Measurements from ENCODE around the gene RPTOR.
"Not testable (repeated sequence)": the region's sequence is repeated elsewhere in the genome, so short reads cannot be mapped to it uniquely, and the experiment has no call there.

Gene RPTOR

DNA sequence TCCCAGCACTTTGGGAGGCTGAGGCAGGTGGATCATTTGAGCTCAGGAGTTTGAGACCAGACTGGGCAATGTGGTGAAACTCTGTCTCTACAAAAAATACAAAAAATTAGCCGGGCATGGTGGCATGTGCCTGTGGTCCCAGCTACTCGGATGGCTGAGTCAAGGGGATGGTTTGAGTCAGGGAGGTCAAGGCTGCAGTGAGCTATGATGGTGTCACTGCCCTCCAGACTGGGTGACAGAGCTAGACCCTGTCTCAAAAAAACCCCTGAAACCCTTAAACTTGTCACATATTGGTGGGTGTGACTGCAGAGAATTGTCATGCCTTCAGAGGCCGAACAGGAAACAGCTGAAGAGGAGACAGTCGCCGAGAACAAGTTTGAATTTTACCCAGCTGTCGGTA lies 13.4 kb downstream of the RPTOR start:
- no peak for FAIRE-seq

DNA sequence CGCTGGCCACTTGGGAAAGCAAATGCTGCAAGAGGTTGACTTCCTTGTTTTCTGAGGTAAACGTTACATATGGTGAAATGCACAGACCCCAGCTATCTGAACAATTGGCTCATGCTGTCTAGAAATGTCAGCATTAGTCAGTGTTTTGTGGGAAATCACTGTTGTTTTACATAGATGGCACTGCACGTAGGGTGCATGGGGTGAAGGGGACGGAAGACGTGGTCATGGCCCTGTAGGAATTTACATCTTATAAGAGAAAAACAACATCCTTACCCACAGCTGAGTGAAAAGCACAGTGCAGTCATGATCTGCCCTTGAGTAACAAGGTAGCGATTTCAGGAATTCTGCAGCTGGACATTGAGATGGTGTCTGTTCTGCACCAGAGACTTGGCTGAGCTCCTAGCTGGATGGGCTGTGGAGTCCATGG lies 15.2 kb downstream of the RPTOR start:
- FAIRE-seq = no peak

- FAIRE-seq = no peak
These were observed 17.0 kb downstream of the RPTOR start for GRCh38 chr17:80561541-80562114.

DNA sequence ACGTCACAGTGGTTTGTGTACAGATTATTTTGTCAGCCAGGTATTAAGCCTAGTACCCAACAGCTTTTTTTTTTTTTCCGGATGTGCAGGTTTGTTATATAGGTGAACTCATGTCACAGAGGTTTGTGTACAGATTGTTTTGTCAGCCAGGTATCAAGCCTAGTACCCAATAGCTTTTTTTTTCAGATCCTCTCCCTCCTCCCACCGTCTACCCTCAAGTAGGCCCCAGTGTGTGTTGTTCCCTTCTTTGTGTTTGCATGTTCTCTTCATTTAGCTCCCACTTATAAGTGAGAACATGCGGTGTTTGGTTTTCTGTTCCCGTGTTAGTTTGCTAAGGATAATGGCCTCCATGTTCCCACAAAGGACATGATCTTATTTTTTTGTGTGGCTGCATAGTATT lies 19.9 kb downstream of the RPTOR start:
- FAIRE-seq = no peak

GRCh38 chr17:80565343-80566053 lies 20.9 kb downstream of the RPTOR start:
- no peak for FAIRE-seq

- no peak for FAIRE-seq
These were observed 21.4 kb downstream of the RPTOR start for GRCh38 chr17:80566054-80566400.

DNA sequence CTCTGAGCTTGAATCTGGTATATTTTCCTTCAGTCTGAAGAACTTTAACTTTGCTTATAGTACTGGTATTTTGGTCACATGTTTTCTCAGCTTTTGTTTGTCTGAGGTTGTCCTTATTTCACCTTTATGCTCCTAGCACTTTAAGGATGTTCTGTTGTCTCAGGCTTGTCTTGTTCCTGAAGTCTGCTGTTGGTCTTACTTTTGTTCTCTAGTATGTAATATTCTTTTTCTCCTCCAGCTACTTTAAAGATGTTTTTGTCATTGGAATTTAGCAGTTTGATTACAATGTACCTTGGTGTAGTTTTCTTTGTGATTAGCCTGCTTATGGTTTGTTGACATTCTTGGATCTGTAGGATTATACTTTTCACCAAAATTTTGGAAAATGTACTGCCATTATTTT lies 23.6 kb downstream of the RPTOR start:
- FAIRE-seq = no peak

GRCh38 chr17:80569924-80570323 lies 25.3 kb downstream of the RPTOR start:
- FAIRE-seq = no peak

DNA sequence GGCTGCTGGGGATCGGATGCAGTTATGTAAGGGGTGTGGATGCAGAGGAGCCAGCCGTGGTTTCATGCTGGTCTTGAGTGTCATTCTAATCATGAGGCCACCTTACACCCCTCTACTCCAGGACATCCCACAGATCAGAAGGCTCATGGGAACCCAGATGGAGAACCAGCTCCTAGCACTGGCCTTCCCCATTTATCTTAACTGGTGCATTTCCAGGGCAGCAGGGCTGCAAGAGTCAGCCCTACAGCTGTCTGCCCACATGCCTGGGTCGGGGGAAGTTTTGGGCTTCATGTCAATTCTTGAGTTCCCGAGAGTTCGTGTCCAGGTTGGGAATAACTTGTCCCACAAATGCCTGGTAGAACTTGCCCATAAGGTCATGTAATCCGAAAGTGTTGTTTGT lies 29.1 kb downstream of the RPTOR start:
- no peak for FAIRE-seq

DNA sequence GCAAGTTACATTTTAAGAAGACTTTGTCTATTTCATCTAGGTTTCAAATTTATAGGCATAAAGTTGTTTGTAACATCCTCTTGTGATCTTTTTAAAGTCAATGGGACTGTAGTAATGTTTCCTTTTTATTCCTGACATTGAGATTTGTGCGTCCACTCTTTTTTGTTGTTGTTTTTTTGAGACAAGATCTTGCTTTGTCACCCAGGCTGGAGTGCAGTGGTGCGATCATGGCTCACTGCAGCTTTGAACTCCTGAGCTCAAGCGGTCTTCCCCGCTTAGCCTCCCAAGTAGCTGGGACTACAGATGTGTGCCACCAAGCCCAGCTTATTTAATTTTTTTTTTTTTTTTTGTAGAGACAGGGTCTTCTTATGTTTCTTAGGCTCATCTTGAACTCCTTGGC lies 29.9 kb downstream of the RPTOR start:
- no peak for FAIRE-seq

- FAIRE-seq = no peak
These were observed 30.6 kb downstream of the RPTOR start for GRCh38 chr17:80575057-80575875.

DNA sequence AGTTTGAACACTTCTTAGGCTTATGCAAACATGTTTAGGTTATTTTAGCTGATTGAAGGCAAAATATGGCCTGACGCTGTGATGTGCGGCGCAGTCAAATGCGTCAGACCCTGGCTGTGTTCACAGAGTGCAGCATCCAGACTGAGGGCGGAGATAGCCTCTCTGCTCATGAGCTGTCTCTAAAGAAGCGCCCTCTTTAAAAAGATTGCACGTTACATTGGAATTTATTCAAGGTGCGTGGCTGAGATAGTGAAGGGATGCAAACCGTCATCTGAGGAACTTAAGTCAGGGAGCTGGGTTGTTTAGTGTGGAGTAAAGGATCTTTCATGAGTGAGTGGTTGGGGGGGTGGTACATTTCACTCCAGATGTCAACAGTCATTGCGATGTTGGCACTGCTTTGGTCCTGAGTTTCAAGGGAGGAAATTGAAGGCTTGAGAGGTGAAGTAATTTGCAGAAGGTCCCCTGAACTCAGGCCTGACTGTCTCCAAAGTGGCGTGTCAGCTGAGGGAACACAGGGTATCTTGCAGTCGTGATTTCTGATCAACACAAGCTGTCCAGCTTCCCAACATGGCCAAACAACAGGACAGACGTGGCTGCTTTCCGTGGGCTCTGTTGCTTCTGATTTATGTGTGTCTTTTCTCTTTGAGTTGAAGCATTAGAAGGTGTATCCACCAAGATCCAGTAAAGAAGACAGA lies 33.4 kb downstream of the RPTOR start:
- FAIRE-seq = no peak

DNA sequence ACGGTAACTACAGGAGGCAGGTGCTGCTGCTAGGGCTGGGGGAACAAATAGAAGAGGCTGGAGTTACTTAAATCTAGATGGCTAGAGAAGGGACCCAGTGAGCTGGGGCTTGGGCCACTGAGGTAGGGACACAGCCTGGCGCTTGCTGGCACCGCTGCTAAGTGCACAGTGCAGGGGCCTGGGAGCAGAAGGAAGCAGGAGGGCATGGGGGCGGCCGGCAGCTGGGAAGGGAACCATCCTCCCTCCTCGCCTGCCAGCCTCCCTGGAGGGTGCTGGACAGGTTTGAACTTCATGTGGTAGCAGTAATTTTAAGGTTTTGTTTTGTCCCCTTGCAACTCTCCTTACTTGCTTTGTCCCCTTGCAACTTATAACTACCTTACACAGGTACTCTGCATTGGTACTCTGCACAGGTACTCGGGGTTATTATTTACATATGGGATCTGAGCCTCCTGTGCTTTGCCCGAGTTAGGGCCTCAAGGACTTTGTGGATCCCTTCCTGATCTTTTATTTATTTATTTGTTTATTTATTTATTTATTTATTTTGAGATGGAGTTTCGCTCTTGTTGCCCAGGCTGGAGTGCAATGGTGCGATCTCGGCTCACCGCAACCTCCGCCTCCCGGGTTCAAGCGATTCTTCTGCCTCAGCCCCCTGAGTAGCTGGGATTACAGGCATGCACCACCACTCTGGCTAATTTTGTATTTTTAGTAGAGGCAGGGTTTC lies 34.2 kb downstream of the RPTOR start:
- not testable (repeated sequence) for FAIRE-seq

DNA sequence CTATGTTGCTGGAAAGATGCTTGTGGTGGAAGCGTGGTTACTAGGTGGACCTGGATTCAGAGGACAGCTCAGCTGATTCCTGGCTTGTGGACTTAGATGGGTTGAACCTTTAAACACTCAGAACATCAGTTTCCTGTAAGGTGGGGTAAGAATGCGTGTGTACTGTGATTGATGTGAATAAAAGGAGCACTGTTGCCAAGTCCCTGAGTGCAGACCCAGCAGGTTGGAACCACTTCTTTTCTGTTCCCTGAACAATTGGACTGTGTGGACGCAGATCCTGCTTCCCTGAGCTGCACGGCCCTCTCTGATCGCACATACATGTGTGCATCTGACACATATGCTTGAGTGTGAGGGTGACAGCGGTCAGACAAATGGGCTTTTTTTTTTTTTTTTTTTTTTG lies 37.5 kb downstream of the RPTOR start:
- FAIRE-seq = no peak

- no peak for FAIRE-seq
These were observed 39.7 kb downstream of the RPTOR start for GRCh38 chr17:80584176-80584905.

GRCh38 chr17:80585890-80586845 lies 41.5 kb downstream of the RPTOR start:
- no peak for FAIRE-seq

GRCh38 chr17:80586846-80587228 lies 42.2 kb downstream of the RPTOR start:
- no peak for FAIRE-seq

DNA sequence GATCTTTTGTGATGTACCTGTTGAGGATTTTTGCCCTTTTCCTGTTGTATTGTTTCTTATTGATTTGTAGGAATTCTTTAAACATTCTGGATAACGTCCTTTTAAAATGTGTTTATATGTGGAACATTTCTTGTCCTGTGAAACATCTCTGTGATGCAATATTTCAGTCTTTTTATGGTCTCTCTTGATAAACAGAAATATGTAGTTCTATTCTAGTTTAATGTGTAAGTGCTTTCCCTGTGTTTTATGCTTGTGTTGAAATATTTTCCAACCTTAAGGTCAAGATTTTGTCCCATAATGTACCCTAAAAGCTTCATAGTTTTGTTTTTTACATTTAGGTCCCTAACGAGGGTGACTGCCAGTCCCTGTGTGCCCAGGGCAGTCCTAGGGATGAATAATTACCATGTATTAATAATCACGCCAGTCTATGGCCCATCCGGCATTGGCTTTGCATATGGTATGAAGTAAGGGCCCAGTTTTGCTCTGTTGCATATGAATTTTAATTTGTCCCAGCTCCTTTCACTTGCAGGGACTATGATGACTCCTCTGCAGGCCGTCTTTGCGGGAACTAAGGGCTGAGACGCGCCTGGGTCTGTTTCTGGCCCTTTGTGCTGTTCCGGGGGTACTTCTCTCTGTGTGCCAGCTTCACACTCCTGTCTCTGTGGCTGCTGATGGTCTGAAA lies 44.2 kb downstream of the RPTOR start:
- FAIRE-seq = no peak

DNA sequence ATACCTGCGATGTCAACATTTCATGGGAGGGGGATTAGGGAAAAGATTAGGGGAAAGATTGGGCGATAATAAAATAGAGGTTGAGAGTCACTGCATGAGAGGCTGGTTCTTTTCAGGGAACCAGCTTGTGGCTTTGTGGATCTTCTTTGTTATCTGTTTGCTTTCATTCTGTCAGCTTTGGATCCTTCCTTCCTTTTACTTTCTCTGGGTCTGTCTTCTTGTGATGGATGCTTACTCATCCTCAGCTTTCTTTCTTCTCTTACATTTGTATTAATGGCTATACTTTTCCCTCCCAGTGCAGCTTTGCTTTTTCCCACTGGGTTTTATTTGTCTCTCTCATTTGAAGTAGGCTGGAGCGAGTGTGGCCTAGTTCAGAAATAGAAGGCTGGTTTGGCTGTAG lies 47.1 kb downstream of the RPTOR start:
- no peak for FAIRE-seq

GRCh38 chr17:80592243-80592642 lies 47.6 kb downstream of the RPTOR start:
- FAIRE-seq = no peak
